Fibroblast of mammary gland (primary cell): ENCODE results near the gene CCDC6.
A peak's percentile ranks its signal among the peaks of the same experiment; 100 is the strongest.

Experiments used
- DNase-seq: peaks from one replicate; pipeline ENCODE4 v3.0.0-alpha.2; 2010; ENCODE audit warnings: low read depth
- H3K4me3 ChIP-seq: 2 replicates; pipeline ENCODE4 v1.5.1; 2011; ENCODE audit warnings: low read depth, mild to moderate bottlenecking, low read length, moderate library complexity; ENCODE audit not compliant: control insufficient read depth
- CTCF ChIP-seq: conservative IDR thresholded peaks from 2 replicates; pipeline ENCODE4 v1.5.1; 2011; ENCODE audit warnings: low read depth, low read length, inconsistent platforms; ENCODE audit not compliant: control insufficient read depth, insufficient read depth

CCDC6 gene

GRCh38 chr10:59857921-59858320 lies 48.4 kb downstream of the CCDC6 start:
- TF ChIP-seq CTCF, result no peak
- DNase-seq, result peak; percentile 10
- no peak overlapping the region for H3K4me3 ChIP-seq

- peak; percentile 17 for DNase-seq
- TF ChIP-seq CTCF, result no peak
- H3K4me3 ChIP-seq, result no peak overlapping the region
These were observed 49.3 kb downstream of the CCDC6 start for GRCh38 chr10:59857049-59857448.

- no peak overlapping the region for H3K4me3 ChIP-seq
- no peak for TF ChIP-seq CTCF
These were observed 50.3 kb downstream of the CCDC6 start for GRCh38 chr10:59856104-59856503.

GRCh38 chr10:59854571-59854970 lies 51.8 kb downstream of the CCDC6 start:
- DNase-seq, result no peak
- TF ChIP-seq CTCF, result no peak
- H3K4me3 ChIP-seq, result no peak overlapping the region

More at GRCh38 chr10:59856104-59856503, 50.3 kb downstream of the CCDC6 start:
- DNase-seq, result no peak

GRCh38 chr10:59852670-59853069 lies 53.7 kb downstream of the CCDC6 start:
- DNase-seq, result no peak
- TF ChIP-seq CTCF, result no peak
- H3K4me3 ChIP-seq, result no peak overlapping the region

GRCh38 chr10:59851864-59852263 lies 54.5 kb downstream of the CCDC6 start:
- H3K4me3 ChIP-seq, result no peak overlapping the region
- no peak for TF ChIP-seq CTCF
- DNase-seq, result no peak

GRCh38 chr10:59847888-59848287 lies 58.5 kb downstream of the CCDC6 start:
- TF ChIP-seq CTCF, result no peak
- DNase-seq, result no peak
- H3K4me3 ChIP-seq, result no peak overlapping the region
